Retinal pigment epithelial cell (primary cell): ENCODE data around the gene ARV1.
"Not testable (repeated sequence)": the region's sequence is repeated elsewhere in the genome, so short reads cannot be mapped to it uniquely, and the experiment has no call there.

ENCODE experiments used
- DNase-seq: peaks from one replicate; pipeline ENCODE4 v3.0.0-alpha.2; 2010; ENCODE audit warnings: low read depth
- H3K4me3 ChIP-seq: 2 replicates; pipeline ENCODE4 v1.5.1; 2011; ENCODE audit warnings: mild to moderate bottlenecking, low read length, control low read depth, moderate library complexity
- CTCF ChIP-seq: conservative IDR thresholded peaks from 2 replicates; pipeline ENCODE4 v1.5.1; 2011; ENCODE audit warnings: low read depth, low read length, control low read depth, inconsistent platforms

ARV1 gene

GRCh38 chr1:231016234-231016633, 37.3 kb downstream of the ARV1 start:
- no peak for DNase-seq

GRCh38 chr1:231016966-231017365, 38.1 kb downstream of the ARV1 start:
- TF ChIP-seq CTCF: no peak
- H3K4me3 ChIP-seq: no peak overlapping the region
- DNase-seq: no peak

More at GRCh38 chr1:231016234-231016633, 37.3 kb downstream of the ARV1 start:
- no peak for TF ChIP-seq CTCF
- H3K4me3 ChIP-seq: no peak overlapping the region

- DNase-seq: no peak
- no peak overlapping the region for H3K4me3 ChIP-seq
- no peak for TF ChIP-seq CTCF
These were observed 40.8 kb downstream of the ARV1 start for GRCh38 chr1:231019711-231020110.

GRCh38 chr1:231020139-231020601, 41.3 kb downstream of the ARV1 start:
- DNase-seq: no peak
- no peak overlapping the region for H3K4me3 ChIP-seq

GRCh38 chr1:231020816-231021215, 41.9 kb downstream of the ARV1 start:
- no peak for TF ChIP-seq CTCF
- DNase-seq: no peak
- H3K4me3 ChIP-seq: no peak overlapping the region

More at GRCh38 chr1:231020139-231020601, 41.3 kb downstream of the ARV1 start:
- TF ChIP-seq CTCF: no peak

GRCh38 chr1:231021540-231022031, 42.7 kb downstream of the ARV1 start:
- DNase-seq: no peak
- H3K4me3 ChIP-seq: no peak overlapping the region
- TF ChIP-seq CTCF: no peak

GRCh38 chr1:231022543-231022942, 43.6 kb downstream of the ARV1 start:
- DNase-seq, H3K4me3 ChIP-seq: not testable (repeated sequence)
